ENCODE data around the gene ARHGEF10L. TPM values are rescaled to one million over a fixed set of nuclear protein-coding genes. Genes with fewer than 3 reads are reported as not detected.

The ARHGEF10L gene
- total RNA-seq, 1 donor from 2014 or later, result 20.3 TPM

- no peak overlapping the region for H3K9ac ChIP-seq
- no peak overlapping the region for H3K27ac ChIP-seq
- no peak overlapping the region for H3K4me3 Mint-ChIP-seq
- H3K4me1 Mint-ChIP-seq, result peaks cover 61% of the 10 kb centered on the region
- peaks cover 11% of the 10 kb centered on the region for H3K36me3 Mint-ChIP-seq
- peaks cover 28% of the 10 kb centered on the region for H3K4me1 ChIP-seq
- H3K9me3 ChIP-seq (ENCODE audit: low read depth), result no peaks in the 10 kb centered on the region
- H3K27me3 Mint-ChIP-seq (ENCODE audit: insufficient read depth, low read depth), result peaks cover 5% of the 10 kb centered on the region
- no peaks in the 10 kb centered on the region for H3K79me2 ChIP-seq (ENCODE audit: low read depth)
- peaks cover 5% of the 10 kb centered on the region for H3F3A ChIP-seq (ENCODE audit: low read depth)
- no peaks in the 10 kb centered on the region for H3K36me3 ChIP-seq
- H2AFZ ChIP-seq (replicated peaks), result no peak overlapping the region
- peak overlapping the region; percentile 74 for H3K27ac Mint-ChIP-seq
- no peak for DNase-seq (ENCODE audit: low spot score)
- peaks cover 29% of the 10 kb centered on the region for H4K20me1 ChIP-seq (ENCODE audit: low read depth)
- no peak for TF ChIP-seq CTCF (IDR thresholded peaks at IDR 0.05)
- no peak for TF ChIP-seq EZH2phosphoT487 (IDR thresholded peaks at IDR 0.05)
- TF ChIP-seq EZH2 (IDR thresholded peaks at IDR 0.05), result no peak
- H3K4me2 ChIP-seq, result no peak overlapping the region
- no peaks in the 10 kb centered on the region for H3K27me3 ChIP-seq
- H3K9me3 Mint-ChIP-seq, result no peaks in the 10 kb centered on the region
- no peak overlapping the region for H3K4me3 ChIP-seq
Measured at GRCh38 chr1:17669305-17669704, 129.8 kb downstream of the ARHGEF10L start.

- DNase-seq (ENCODE audit: low spot score), result no peak
Measured at GRCh38 chr1:17669866-17670451, 130.5 kb downstream of the ARHGEF10L start.

GRCh38 chr1:17670587-17671313, 131.3 kb downstream of the ARHGEF10L start:
- peaks cover 6% of the 10 kb centered on the region for H3K36me3 Mint-ChIP-seq
- Histone ChIP-seq H3K4me3 (no peak overlapping the region), H3F3A (ENCODE audit: low read depth) (peaks cover 5% of the 10 kb centered on the region), H4K20me1 (ENCODE audit: low read depth) (peaks cover 29% of the 10 kb centered on the region), H3K79me2 (ENCODE audit: low read depth) (no peaks in the 10 kb centered on the region), H3K36me3 (no peaks in the 10 kb centered on the region), H3K27me3 (no peaks in the 10 kb centered on the region), H2AFZ (replicated peaks) (no peak overlapping the region), H3K9ac (no peak overlapping the region), H3K27ac (peak overlapping the region; percentile 37), H3K9me3 (ENCODE audit: low read depth) (no peaks in the 10 kb centered on the region), H3K4me2 (peak overlapping the region; percentile 41), H3K4me1 (peaks cover 28% of the 10 kb centered on the region)
- peaks cover 4% of the 10 kb centered on the region for H3K27me3 Mint-ChIP-seq (ENCODE audit: insufficient read depth, low read depth)
- no peak for DNase-seq (ENCODE audit: low spot score)
- H3K9me3 Mint-ChIP-seq, result no peaks in the 10 kb centered on the region
- peak overlapping the region; percentile 27 for H3K4me3 Mint-ChIP-seq
- no peak for TF ChIP-seq CTCF (IDR thresholded peaks at IDR 0.05)
- TF ChIP-seq EZH2 (IDR thresholded peaks at IDR 0.05), result no peak
- no peak for TF ChIP-seq EZH2phosphoT487 (IDR thresholded peaks at IDR 0.05)
- peaks cover 66% of the 10 kb centered on the region for H3K4me1 Mint-ChIP-seq
- H3K27ac Mint-ChIP-seq, result peak overlapping the region; percentile 90

More at GRCh38 chr1:17669866-17670451, 130.5 kb downstream of the ARHGEF10L start:
- H3K4me3 ChIP-seq, result no peak overlapping the region
- peaks cover 28% of the 10 kb centered on the region for H3K4me1 ChIP-seq
- no peaks in the 10 kb centered on the region for H3K79me2 ChIP-seq (ENCODE audit: low read depth)
- peaks cover 29% of the 10 kb centered on the region for H4K20me1 ChIP-seq (ENCODE audit: low read depth)
- Mint-ChIP-seq H3K9me3 (no peaks in the 10 kb centered on the region), H3K27me3 (ENCODE audit: insufficient read depth, low read depth) (peaks cover 4% of the 10 kb centered on the region), H3K4me1 (peaks cover 65% of the 10 kb centered on the region), H3K4me3 (no peak overlapping the region), H3K27ac (peak overlapping the region; percentile 74), H3K36me3 (peaks cover 12% of the 10 kb centered on the region)
- no peak overlapping the region for H2AFZ ChIP-seq (replicated peaks)
- H3K27me3 ChIP-seq, result no peaks in the 10 kb centered on the region
- no peaks in the 10 kb centered on the region for H3K9me3 ChIP-seq (ENCODE audit: low read depth)
- H3K27ac ChIP-seq, result peak overlapping the region; percentile 37
- no peaks in the 10 kb centered on the region for H3K36me3 ChIP-seq
- H3K9ac ChIP-seq, result no peak overlapping the region
- H3F3A ChIP-seq (ENCODE audit: low read depth), result peaks cover 5% of the 10 kb centered on the region
- H3K4me2 ChIP-seq, result no peak overlapping the region
- TF ChIP-seq EZH2 (IDR thresholded peaks at IDR 0.05), result no peak
- no peak for TF ChIP-seq CTCF (IDR thresholded peaks at IDR 0.05)
- no peak for TF ChIP-seq EZH2phosphoT487 (IDR thresholded peaks at IDR 0.05)

Measured in neural progenitor cell (in vitro differentiated cells).